ENCODE measurements around the gene ALDH18A1. TPM values are rescaled to one million over a fixed set of nuclear protein-coding genes. Genes with fewer than 3 reads are reported as not detected.

ALDH18A1 gene
- total RNA-seq = 56.6 and 58.0 TPM in 2 replicates

GRCh38 chr10:95656291-95657164 is at the start of gene ALDH18A1:
Gene ALDH18A1 (minus strand): TSS chr10:95656711. CDS start chr10:95653377, 3,334 bp downstream.

GRCh38 chr10:95693668-95694534 is 37.4 kb upstream of the ALDH18A1 start, which contains the start of gene TCTN3:
Gene TCTN3 (minus strand): TSS chr10:95693927. CDS start chr10:95693899, 28 bp downstream.

GRCh38 chr10:95561177-95561863 is 95.2 kb downstream of the ALDH18A1 start, which contains the start of gene SORBS1:
Gene SORBS1 (minus strand): TSS chr10:95561371. CDS start chr10:95441135, 120,236 bp downstream.

Other genes with a start within 250 kb of the ALDH18A1 start
- 2.3 and 4.2 TPM in 2 replicates for gene SORBS1, start 95.3 kb downstream of the ALDH18A1 start, total RNA-seq
- gene TCTN3, start 37.2 kb upstream of the ALDH18A1 start, total RNA-seq = 41.0 and 46.8 TPM in 2 replicates
- 3.5 and 6.2 TPM in 2 replicates for gene ENTPD1, start 99.5 kb upstream of the ALDH18A1 start, total RNA-seq